Stomach (tissue), 9 donors: Measurements from ENCODE around the gene ENTPD8. TPM values are rescaled to one million over a fixed set of nuclear protein-coding genes. Genes with fewer than 3 reads are reported as not detected.

ENCODE experiments used
- DNase-seq, 2 donors: peaks; one replicate each; pipeline versions ENCODE4 v3.0.0 to v3.0.0-alpha.2; 2013 to 2019
- H3K27ac ChIP-seq, 5 donors: fragments of 200-600 bp in 4 of 5; sonication (generic) in 4 of 5; one replicate each; pipeline ENCODE4 v1.5.1; 2013 to 2019; ENCODE audit warnings: mild to moderate bottlenecking in 1 of 5, moderate library complexity in 1 of 5
- H3K27me3 ChIP-seq, 3 donors: fragments of 200-600 bp; sonication (generic); one replicate each; pipeline ENCODE4 v1.5.1; 2017 to 2019; ENCODE audit warnings: mixed run types in 1 of 3
- H3K36me3 ChIP-seq, 4 donors: fragments of 200-600 bp; sonication (generic); 1 replicate in 3 of 4; 2 replicates in 1 of 4; pipeline ENCODE4 v1.5.1; 2016 to 2019
- H3K4me1 ChIP-seq, 4 donors: fragments of 200-600 bp; sonication (generic); one replicate each; pipeline ENCODE4 v1.5.1; 2016 to 2019
- H3K4me3 ChIP-seq, 4 donors: fragments of 200-600 bp; sonication (generic) in 3 of 4; one replicate each; pipeline ENCODE4 v1.5.1; 2016 to 2019; ENCODE audit warnings: mild to moderate bottlenecking in 1 of 4
- H3K9me3 ChIP-seq, 4 donors: fragments of 200-600 bp; sonication (generic); one replicate each; pipeline ENCODE4 v1.5.1; 2016 to 2019
- EP300 ChIP-seq: sonication (generic); formaldehyde crosslinking; IDR thresholded peaks from one replicate; pipeline ENCODE4 v1.6.1; 2017; ENCODE audit warnings: antibody characterized with exemption
- POLR2A ChIP-seq, 4 donors: fragments of 450-650 bp; IDR thresholded peaks; one replicate each; pipeline ENCODE4 v1.6.1; 2016; ENCODE audit warnings: antibody characterized with exemption in 4 of 4, control low read depth in 2 of 4, mild to moderate bottlenecking in 1 of 4, moderate library complexity in 1 of 4
- POLR2AphosphoS5 ChIP-seq, 3 donors: sonication (generic); formaldehyde crosslinking; IDR thresholded peaks; one replicate each; pipeline ENCODE4 v1.6.1; 2016; ENCODE audit warnings: antibody characterized with exemption in 3 of 3
- WGBS, 5 donors: extraction: QIAGEN DNeasy Blood & Tissue Kit in 3 of 5; methylation state at CpG; one replicate each; pipeline versions ENCODE4 v1.1.5 to v1.1.7; 2013 to 2018; 5-methylcytosine and 5-hydroxymethylcytosine counted together
- intact Hi-C: fragments of 100-400 bp; cut with DNase I; formaldehyde crosslinking; loops from one replicate; pipeline ENCODE4 v1.15.1; 2023; ENCODE audit warnings: low total_unique reads
- polyA plus RNA-seq, 3 donors: library from polyadenylated mRNA; stranded (reverse); fragments of 200-250 nt; gene quantifications; one replicate each; pipeline ENCODE4 v1.2.3, GENCODE V29; 2013
- total RNA-seq, 5 donors: library from RNA; depleted of rRNA; stranded (reverse); fragments of >200 nt; gene quantifications; one replicate each; pipeline versions ENCODE4 v1.1.0 to v1.2.3, GENCODE V29; 2014 to 2016
- TF ChIP-seq, protein P1 (sequence below), 7 experiments: fragments of 450-650 bp in 4 of 7; fragments of 200-600 bp in 3 of 7; sonication (generic) in 3 of 7; IDR thresholded peaks; one replicate each; pipeline ENCODE4 v1.5.1; 2016 to 2019; ENCODE audit warnings: antibody characterized with exemption in 7 of 7, control low read depth in 2 of 7, mild to moderate bottlenecking in 1 of 7
- donor health status: healthy with polysubstance abuse.
- donor health status: Bipolar disorder and iron deficiency.
- donor health status: healthy.

Gene ENTPD8
- total and polyA plus RNA-seq, 8 donors, result 0.89 to 37.9 (median 6.8) TPM

GRCh38 chr9:137394866-137395665 is 46.1 kb downstream of the ENTPD8 start:
- TF ChIP-seq POLR2A (IDR thresholded peaks at IDR 0.05) (no peak), POLR2AphosphoS5 (IDR thresholded peaks at IDR 0.05) (no peak), EP300 (no peak)
- TF ChIP-seq, protein P1, sequence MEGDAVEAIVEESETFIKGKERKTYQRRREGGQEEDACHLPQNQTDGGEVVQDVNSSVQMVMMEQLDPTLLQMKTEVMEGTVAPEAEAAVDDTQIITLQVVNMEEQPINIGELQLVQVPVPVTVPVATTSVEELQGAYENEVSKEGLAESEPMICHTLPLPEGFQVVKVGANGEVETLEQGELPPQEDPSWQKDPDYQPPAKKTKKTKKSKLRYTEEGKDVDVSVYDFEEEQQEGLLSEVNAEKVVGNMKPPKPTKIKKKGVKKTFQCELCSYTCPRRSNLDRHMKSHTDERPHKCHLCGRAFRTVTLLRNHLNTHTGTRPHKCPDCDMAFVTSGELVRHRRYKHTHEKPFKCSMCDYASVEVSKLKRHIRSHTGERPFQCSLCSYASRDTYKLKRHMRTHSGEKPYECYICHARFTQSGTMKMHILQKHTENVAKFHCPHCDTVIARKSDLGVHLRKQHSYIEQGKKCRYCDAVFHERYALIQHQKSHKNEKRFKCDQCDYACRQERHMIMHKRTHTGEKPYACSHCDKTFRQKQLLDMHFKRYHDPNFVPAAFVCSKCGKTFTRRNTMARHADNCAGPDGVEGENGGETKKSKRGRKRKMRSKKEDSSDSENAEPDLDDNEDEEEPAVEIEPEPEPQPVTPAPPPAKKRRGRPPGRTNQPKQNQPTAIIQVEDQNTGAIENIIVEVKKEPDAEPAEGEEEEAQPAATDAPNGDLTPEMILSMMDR (IDR thresholded peaks at IDR 0.05), result no peak
- Histone ChIP-seq H3K4me3 (no peak overlapping the region), H3K4me1 (peaks cover 0 to 8% (median 0%) of the 10 kb centered on the region in 4 donors), H3K27ac (no peak overlapping the region), H3K27me3 (no peaks in the 10 kb centered on the region), H3K9me3 (no peaks in the 10 kb centered on the region), H3K36me3 (peaks cover 0 to 51% (median 33%) of the 10 kb centered on the region in 4 donors)
- WGBS, 5 donors, result 87 to 93% (median 89%) methylated on average over 22 to 36 of the region's 36 CpGs
- intact Hi-C loops, result no loop called here
- no peak for DNase-seq

GRCh38 chr9:137393176-137394150 is 47.7 kb downstream of the ENTPD8 start:
- no peak for TF ChIP-seq EP300
- no peak for TF ChIP-seq POLR2A (IDR thresholded peaks at IDR 0.05)
- TF ChIP-seq, protein P1 (IDR thresholded peaks at IDR 0.05), result no peak
- no peak for TF ChIP-seq POLR2AphosphoS5 (IDR thresholded peaks at IDR 0.05)
- no peak for DNase-seq
- no peaks in the 10 kb centered on the region for H3K9me3 ChIP-seq
- intact Hi-C loops, result no loop called here
- no peaks in the 10 kb centered on the region for H3K27me3 ChIP-seq
- WGBS, 5 donors, result 91 to 96% (median 93%) methylated on average over 22 to 28 of the region's 28 CpGs
- H3K4me1 ChIP-seq, result peaks cover 0 to 8% (median 0%) of the 10 kb centered on the region in 4 donors
- H3K4me3 ChIP-seq, result no peak overlapping the region
- H3K36me3 ChIP-seq, result peaks cover 0 to 56% (median 41%) of the 10 kb centered on the region in 4 donors
- no peak overlapping the region for H3K27ac ChIP-seq

- intact Hi-C loops, result no loop called here
- Histone ChIP-seq H3K4me1 (peaks cover 0 to 8% (median 0%) of the 10 kb centered on the region in 4 donors), H3K36me3 (peaks cover 0 to 56% (median 42%) of the 10 kb centered on the region in 4 donors), H3K27me3 (no peaks in the 10 kb centered on the region), H3K4me3 (no peak overlapping the region), H3K9me3 (no peaks in the 10 kb centered on the region), H3K27ac (no peak overlapping the region)
- no peak for DNase-seq
- WGBS, 5 donors, result 89 to 97% (median 95%) methylated on average over 16 to 23 of the region's 23 CpGs
- TF ChIP-seq EP300, result no peak
- no peak for TF ChIP-seq POLR2A (IDR thresholded peaks at IDR 0.05)
- TF ChIP-seq, protein P1 (IDR thresholded peaks at IDR 0.05), result no peak
- no peak for TF ChIP-seq POLR2AphosphoS5 (IDR thresholded peaks at IDR 0.05)
Measured at GRCh38 chr9:137392232-137393007, 48.7 kb downstream of the ENTPD8 start.
